Mucosa of stomach (tissue), 1 donor: ENCODE results near the gene EPS8L1.
"Not testable (repeated sequence)": the region's sequence is repeated elsewhere in the genome, so short reads cannot be mapped to it uniquely, and the experiment has no call there.

ENCODE experiments used
- H3K27me3 ChIP-seq: one replicate; pipeline ENCODE4 v1.7.0; 2013; ENCODE audit warnings: mild to moderate bottlenecking, low read length; ENCODE audit not compliant: control insufficient read depth, insufficient read depth
- H3K36me3 ChIP-seq: one replicate; pipeline ENCODE4 v1.7.0; 2013; ENCODE audit warnings: low read length; ENCODE audit not compliant: control insufficient read depth, insufficient read depth
- H3K4me1 ChIP-seq: one replicate; pipeline ENCODE4 v1.7.0; 2013; ENCODE audit warnings: mild to moderate bottlenecking, low read length; ENCODE audit not compliant: control insufficient read depth, insufficient read depth
- H3K4me3 ChIP-seq: one replicate; pipeline ENCODE4 v1.7.0; 2013; ENCODE audit warnings: low read length
- H3K9ac ChIP-seq: one replicate; pipeline ENCODE4 v1.7.0; 2013; ENCODE audit warnings: mild to moderate bottlenecking, low read length, moderate library complexity
- H3K9me3 ChIP-seq: one replicate; pipeline ENCODE4 v1.7.0; 2013; ENCODE audit warnings: mild to moderate bottlenecking, low read length, moderate library complexity; ENCODE audit not compliant: control insufficient read depth
- donor health status: Pancreatic carcinoma.

The EPS8L1 gene

GRCh38 chr19:55075371-55075998 is at the start of gene EPS8L1:
Gene EPS8L1 (plus strand): TSS chr19:55075869. CDS start chr19:55076445, 576 bp downstream.
- Histone ChIP-seq H3K4me1 (peaks cover 54% of the 10 kb centered on the region), H3K9me3 (no peaks in the 10 kb centered on the region), H3K27me3 (peaks cover 14% of the 10 kb centered on the region), H3K9ac (peak within 1 kb of the TSS; percentile 90), H3K36me3 (no peaks in the 10 kb centered on the region), H3K4me3 (peak within 1 kb of the TSS; percentile 60)

GRCh38 chr19:55027140-55027471 is 48.6 kb upstream of the EPS8L1 start:
- H3K4me1 ChIP-seq, H3K27me3 ChIP-seq, H3K9ac ChIP-seq, H3K9me3 ChIP-seq, H3K36me3 ChIP-seq, H3K4me3 ChIP-seq: not testable (repeated sequence)

DNA sequence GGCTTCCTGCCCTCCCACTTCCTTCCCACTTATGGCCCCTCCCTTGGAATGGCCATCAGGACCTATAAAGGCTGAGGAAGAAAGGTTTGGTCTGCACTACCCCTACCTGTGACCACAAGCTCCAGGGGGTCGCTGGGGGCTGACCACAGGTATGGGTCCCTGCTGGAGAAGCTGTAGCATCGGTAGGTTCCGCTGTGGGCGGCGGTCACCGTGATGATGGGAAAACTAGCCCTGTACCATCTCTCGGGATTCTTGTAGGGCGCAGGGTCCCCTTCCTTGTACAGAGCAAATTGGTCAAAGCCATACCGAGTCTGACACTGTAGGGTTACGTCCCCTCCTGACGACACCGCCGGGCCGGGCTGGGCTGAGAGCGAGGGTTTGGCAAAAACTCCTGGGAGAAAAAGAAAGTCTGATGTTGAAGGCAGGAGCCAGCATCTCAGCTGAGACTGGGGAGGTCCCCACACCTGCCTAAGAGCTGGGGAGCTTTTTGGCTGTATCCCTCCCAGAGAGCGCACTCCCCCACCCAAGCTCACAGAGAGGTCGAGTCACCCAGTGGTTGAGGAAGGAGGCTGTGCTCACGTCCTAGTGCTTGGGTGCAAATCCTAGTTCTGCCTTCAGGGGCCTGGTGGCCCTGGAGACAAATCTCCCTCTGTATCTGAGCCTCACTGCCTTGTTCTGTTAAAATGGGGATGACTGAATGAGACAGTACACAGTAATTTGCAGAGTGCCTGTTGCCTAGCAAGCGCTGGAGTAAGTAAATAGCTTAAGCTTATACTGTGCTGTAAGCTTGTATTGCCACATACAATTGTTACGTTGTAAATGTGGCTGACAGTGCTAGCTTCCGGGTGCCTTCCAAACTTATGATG is 48.0 kb upstream of the EPS8L1 start:
- Histone ChIP-seq H3K36me3 (no peaks in the 10 kb centered on the region), H3K4me1 (no peaks in the 10 kb centered on the region), H3K9me3 (no peaks in the 10 kb centered on the region), H3K9ac (no peak overlapping the region), H3K27me3 (no peaks in the 10 kb centered on the region), H3K4me3 (no peak overlapping the region)

GRCh38 chr19:55028757-55029156 is 46.9 kb upstream of the EPS8L1 start:
- H3K27me3 ChIP-seq = no peaks in the 10 kb centered on the region
- no peaks in the 10 kb centered on the region for H3K9me3 ChIP-seq
- H3K4me1 ChIP-seq = no peaks in the 10 kb centered on the region
- H3K9ac ChIP-seq = no peak overlapping the region
- H3K36me3 ChIP-seq = no peaks in the 10 kb centered on the region
- H3K4me3 ChIP-seq = no peak overlapping the region

DNA sequence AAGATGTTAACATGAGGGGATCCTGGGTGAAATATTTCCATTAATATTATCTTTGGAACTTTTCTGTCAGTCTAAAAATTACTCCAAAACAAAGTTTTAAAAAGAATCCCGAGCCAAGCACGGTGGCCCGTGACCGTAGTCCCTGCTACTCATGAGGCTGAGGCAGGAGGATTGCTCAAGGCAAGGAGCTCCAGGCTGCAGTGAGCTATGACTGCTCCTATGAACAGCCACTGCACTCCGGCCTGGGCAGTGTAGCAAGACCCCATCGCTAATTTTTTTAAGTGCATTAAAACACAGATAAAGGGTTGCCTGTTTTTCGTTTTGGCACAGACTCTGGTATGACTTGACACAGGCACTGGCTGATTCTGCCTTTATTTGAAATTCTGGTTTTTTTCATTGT is 44.5 kb upstream of the EPS8L1 start:
- no peak overlapping the region for H3K4me3 ChIP-seq
- H3K9ac ChIP-seq = no peak overlapping the region
- H3K27me3 ChIP-seq = no peaks in the 10 kb centered on the region
- H3K36me3 ChIP-seq = no peaks in the 10 kb centered on the region
- H3K4me1 ChIP-seq = no peaks in the 10 kb centered on the region
- no peaks in the 10 kb centered on the region for H3K9me3 ChIP-seq

DNA sequence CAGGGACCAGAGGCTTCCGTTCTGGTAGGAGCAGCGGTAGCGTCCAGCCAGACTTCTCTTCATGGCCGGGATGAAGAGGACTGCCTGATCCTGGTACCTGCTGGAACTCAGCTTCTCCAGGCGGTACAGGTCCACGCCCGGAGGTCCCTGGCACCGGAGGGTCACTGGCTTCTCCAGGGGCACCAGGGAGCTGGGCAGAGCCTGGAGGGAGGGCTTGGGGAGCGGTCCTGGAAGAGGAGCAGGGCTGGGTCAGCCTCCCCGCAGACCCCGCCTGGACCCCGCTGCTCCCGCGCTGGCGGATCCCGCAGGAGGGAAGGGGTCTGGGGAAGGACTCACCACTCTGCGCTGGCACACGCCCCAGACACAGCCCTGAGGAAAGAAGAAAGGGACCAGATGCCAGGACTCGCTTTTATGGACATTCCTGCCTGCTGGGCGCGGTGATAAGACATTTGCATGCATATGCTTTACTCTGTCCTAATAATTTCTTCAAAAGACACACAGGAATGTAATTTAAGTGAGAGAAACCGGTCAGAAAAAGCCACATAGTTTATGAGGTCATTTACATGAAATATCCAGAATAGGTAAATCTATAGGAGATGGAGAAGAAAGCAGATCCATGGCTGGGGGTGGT is 43.4 kb upstream of the EPS8L1 start:
- no peaks in the 10 kb centered on the region for H3K4me1 ChIP-seq
- H3K9ac ChIP-seq = no peak overlapping the region
- no peaks in the 10 kb centered on the region for H3K27me3 ChIP-seq
- H3K4me3 ChIP-seq = no peak overlapping the region
- H3K36me3 ChIP-seq = no peaks in the 10 kb centered on the region
- H3K9me3 ChIP-seq = no peaks in the 10 kb centered on the region

DNA sequence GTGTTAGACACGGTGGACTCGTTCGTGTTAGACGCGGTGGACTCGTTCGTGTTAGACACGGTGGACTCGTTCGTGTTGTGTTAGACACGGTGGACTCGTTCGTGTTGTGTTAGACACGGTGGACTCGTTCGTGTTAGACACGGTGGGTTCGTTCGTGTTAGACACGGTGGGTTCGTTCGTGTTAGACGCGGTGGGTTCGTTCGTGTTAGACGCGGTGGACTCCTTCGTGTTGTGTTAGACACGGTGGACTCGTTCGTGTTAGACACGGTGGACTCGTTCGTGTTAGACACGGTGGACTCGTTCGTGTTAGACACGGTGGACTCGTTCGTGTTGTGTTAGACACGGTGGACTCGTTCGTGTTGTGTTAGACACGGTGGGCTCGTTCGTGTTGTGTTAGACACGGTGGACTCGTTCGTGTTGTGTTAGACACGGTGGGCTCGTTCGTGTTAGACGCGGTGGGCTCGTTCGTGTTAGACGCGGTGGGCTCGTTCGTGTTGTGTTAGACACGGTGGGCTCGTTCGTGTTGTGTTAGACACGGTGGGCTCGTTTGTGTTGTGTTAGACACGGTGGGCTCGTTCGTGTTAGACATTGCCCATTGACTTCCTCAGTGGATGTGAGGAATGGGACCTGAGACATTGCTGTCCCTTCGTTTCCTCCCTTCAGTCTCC is 42.6 kb upstream of the EPS8L1 start:
- not testable (repeated sequence) for H3K4me1 ChIP-seq

DNA sequence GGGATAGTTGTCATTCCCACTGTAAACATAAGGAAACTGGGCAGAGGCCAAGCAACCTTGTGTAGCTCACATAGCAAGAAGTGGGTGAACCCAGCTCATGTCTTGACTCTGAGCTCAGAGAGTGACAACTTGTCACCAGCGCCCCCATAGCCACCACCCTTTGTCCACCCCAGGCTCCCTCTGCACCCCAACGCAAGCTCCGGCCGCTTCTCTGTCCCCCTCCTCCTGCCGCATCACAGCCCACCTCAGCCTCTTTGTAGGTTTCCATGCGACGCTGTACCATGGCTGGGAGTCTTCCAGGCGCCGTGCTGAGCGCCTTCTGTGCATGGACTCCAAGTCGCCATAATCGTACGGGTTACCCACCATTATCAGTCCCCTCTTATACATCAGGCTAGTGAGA is 40.9 kb upstream of the EPS8L1 start:
- no peak overlapping the region for H3K9ac ChIP-seq
- H3K36me3 ChIP-seq = no peaks in the 10 kb centered on the region
- no peaks in the 10 kb centered on the region for H3K4me1 ChIP-seq
- no peak overlapping the region for H3K4me3 ChIP-seq
- no peaks in the 10 kb centered on the region for H3K27me3 ChIP-seq
- no peaks in the 10 kb centered on the region for H3K9me3 ChIP-seq

More for the DNA sequence above, 42.6 kb upstream of the EPS8L1 start:
- not testable (repeated sequence) for H3K9me3 ChIP-seq, H3K36me3 ChIP-seq, H3K4me3 ChIP-seq, H3K9ac ChIP-seq, H3K27me3 ChIP-seq

DNA sequence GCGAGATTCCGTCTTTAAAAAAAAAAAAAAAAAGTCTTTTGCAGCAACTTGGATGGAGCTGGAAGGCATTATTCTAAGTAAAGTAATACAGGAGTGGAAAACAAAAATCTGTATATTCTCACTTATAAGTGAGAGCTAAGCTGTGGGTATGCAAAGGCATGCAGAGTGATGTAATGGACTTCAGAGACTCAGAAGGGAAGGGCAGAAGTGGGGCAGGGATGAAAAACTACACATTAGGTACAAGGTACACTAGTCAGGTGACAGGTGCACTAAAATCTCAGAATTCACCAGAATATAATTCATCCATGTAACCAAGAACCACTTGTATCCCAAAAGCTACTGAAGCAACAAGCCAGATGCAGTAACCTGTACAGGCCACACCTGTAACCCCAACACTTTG is 39.6 kb upstream of the EPS8L1 start:
- Histone ChIP-seq H3K4me1 (no peaks in the 10 kb centered on the region), H3K36me3 (no peaks in the 10 kb centered on the region), H3K27me3 (no peaks in the 10 kb centered on the region), H3K4me3 (no peak overlapping the region), H3K9me3 (no peaks in the 10 kb centered on the region), H3K9ac (no peak overlapping the region)

- H3K4me1 ChIP-seq, H3K36me3 ChIP-seq, H3K27me3 ChIP-seq, H3K4me3 ChIP-seq, H3K9me3 ChIP-seq, H3K9ac ChIP-seq: not testable (repeated sequence)
Observed at GRCh38 chr19:55037603-55038002, 38.1 kb upstream of the EPS8L1 start.

- not testable (repeated sequence) for H3K4me3 ChIP-seq, H3K4me1 ChIP-seq, H3K9me3 ChIP-seq, H3K9ac ChIP-seq, H3K36me3 ChIP-seq, H3K27me3 ChIP-seq
Observed at GRCh38 chr19:55040654-55041053, 35.0 kb upstream of the EPS8L1 start.

GRCh38 chr19:55041244-55041626 is 34.4 kb upstream of the EPS8L1 start:
- H3K27me3 ChIP-seq = no peaks in the 10 kb centered on the region
- peaks cover 8% of the 10 kb centered on the region for H3K36me3 ChIP-seq
- H3K4me3 ChIP-seq = no peak overlapping the region
- no peaks in the 10 kb centered on the region for H3K9me3 ChIP-seq
- no peaks in the 10 kb centered on the region for H3K4me1 ChIP-seq
- no peak overlapping the region for H3K9ac ChIP-seq
